Natural killer cell (primary cell): ENCODE data around the gene HOXD10. TPM values are rescaled to one million over a fixed set of nuclear protein-coding genes. Genes with fewer than 3 reads are reported as not detected.

Experiments
- ATAC-seq, 3 donors: fragments of 150-1000 bp in 2 of 3; fragments of 200-7000 bp in 1 of 3; cut with Tn5 transposase; 1 replicate in 1 of 3; 2 replicates in 2 of 3; pipeline ENCODE4 v1.10.0; 2021; ENCODE audit warnings: mild to moderate bottlenecking in 2 of 3, moderate library complexity in 2 of 3
- DNase-seq, 2 donors: peaks; one replicate each; pipeline versions ENCODE4 v3.0.0 to v3.0.0-alpha.2; 2013 to 2021; ENCODE audit warnings: mixed read lengths in 1 of 2
- H3K27ac ChIP-seq: one replicate; pipeline ENCODE4 v1.5.1; 2013; ENCODE audit warnings: mild to moderate bottlenecking, low read length
- H3K27me3 ChIP-seq: one replicate; pipeline ENCODE4 v1.6.1; 2013; ENCODE audit warnings: low read length; ENCODE audit not compliant: control insufficient read depth, insufficient read depth
- H3K36me3 ChIP-seq: one replicate; pipeline ENCODE4 v1.6.1; 2013; ENCODE audit warnings: low read length; ENCODE audit not compliant: control insufficient read depth, insufficient read depth
- H3K4me1 ChIP-seq: one replicate; pipeline ENCODE4 v1.6.1; 2013; ENCODE audit warnings: low read length; ENCODE audit not compliant: control insufficient read depth, insufficient read depth
- H3K4me3 ChIP-seq: one replicate; pipeline ENCODE4 v1.5.1; 2013; ENCODE audit warnings: low read length
- H3K9me3 ChIP-seq: one replicate; pipeline ENCODE4 v1.6.1; 2013; ENCODE audit warnings: low read length; ENCODE audit not compliant: control insufficient read depth, insufficient read depth
- H3K27ac Mint-ChIP-seq, 2 donors: one replicate each; pipeline ENCODE4 v1.8.0; 2022; ENCODE audit warnings: mild to moderate bottlenecking in 2 of 2, mixed read lengths in 2 of 2, moderate library complexity in 1 of 2
- H3K27me3 Mint-ChIP-seq, 2 donors: one replicate each; pipeline ENCODE4 v1.8.0; 2022; ENCODE audit warnings: low read depth in 2 of 2, mixed read lengths in 2 of 2
- H3K36me3 Mint-ChIP-seq: one replicate; pipeline ENCODE4 v1.8.0; 2022; ENCODE audit warnings: mixed read lengths
- H3K4me1 Mint-ChIP-seq, 2 donors: one replicate each; pipeline ENCODE4 v1.8.0; 2022; ENCODE audit warnings: mixed read lengths in 2 of 2
- H3K4me3 Mint-ChIP-seq: one replicate; pipeline ENCODE4 v1.8.0; 2022; ENCODE audit warnings: mild to moderate bottlenecking, moderate library complexity, mixed read lengths
- H3K9me3 Mint-ChIP-seq, 2 donors: one replicate each; pipeline ENCODE4 v1.8.0; 2022; ENCODE audit warnings: mixed read lengths in 2 of 2
- WGBS: methylation state at CpG from one replicate; pipeline ENCODE4 v1.1.7; 2013; ENCODE audit warnings: missing lambda C conversion rate; ENCODE audit not compliant: insufficient coverage; 5-methylcytosine and 5-hydroxymethylcytosine counted together
- intact Hi-C: fragments of 100-400 bp; cut with micrococcal nuclease; formaldehyde crosslinking; loops from one replicate; pipeline ENCODE4 v1.14.2; 2022
- total RNA-seq, 4 donors: library from RNA; stranded (reverse); fragments of 120-200 nt in 1 of 4; gene quantifications; one replicate each; pipeline versions ENCODE4 v1.2.3 to v1.2.4, GENCODE V29; 2013 to 2022
- TF ChIP-seq, protein P1 (sequence below): fragments of 200-600 bp; IDR thresholded peaks from one replicate; pipeline ENCODE4 v1.8.0; 2022; ENCODE audit warnings: antibody characterized with exemption

HOXD10 gene
- total RNA-seq, 3 donors from 2014 or later (not counting 1 experiment from before 2014, with no cell fraction given): not detected

DNA sequence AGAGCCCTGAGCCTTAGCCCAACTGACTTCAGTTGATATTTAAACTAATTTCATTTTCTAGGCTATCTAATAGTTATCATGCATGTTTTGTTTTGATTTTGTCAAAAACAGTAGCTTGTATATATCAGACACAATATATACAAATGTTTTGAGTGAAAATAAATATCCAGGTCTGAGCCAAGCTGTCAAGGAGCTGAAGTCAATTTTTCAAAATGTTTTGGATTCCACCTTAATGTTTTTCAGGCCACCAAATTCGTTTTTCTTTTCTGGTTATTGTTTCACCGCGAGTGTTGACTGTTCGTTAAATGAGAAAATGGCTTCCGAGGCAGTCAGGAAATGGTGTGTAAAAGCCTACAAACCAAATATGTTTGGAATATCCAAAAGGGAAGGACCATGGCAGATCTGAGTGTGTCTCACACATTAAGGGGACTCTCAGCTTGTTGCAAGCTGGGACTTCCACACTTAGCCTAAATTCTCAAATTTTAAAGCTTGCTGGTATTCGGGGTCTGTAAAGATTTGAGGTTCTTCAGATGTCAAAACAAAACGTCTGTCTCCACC is 14.2 kb upstream of the HOXD10 start:
- H3K36me3 ChIP-seq: no peaks in the 10 kb centered on the region
- TF ChIP-seq, protein P1, sequence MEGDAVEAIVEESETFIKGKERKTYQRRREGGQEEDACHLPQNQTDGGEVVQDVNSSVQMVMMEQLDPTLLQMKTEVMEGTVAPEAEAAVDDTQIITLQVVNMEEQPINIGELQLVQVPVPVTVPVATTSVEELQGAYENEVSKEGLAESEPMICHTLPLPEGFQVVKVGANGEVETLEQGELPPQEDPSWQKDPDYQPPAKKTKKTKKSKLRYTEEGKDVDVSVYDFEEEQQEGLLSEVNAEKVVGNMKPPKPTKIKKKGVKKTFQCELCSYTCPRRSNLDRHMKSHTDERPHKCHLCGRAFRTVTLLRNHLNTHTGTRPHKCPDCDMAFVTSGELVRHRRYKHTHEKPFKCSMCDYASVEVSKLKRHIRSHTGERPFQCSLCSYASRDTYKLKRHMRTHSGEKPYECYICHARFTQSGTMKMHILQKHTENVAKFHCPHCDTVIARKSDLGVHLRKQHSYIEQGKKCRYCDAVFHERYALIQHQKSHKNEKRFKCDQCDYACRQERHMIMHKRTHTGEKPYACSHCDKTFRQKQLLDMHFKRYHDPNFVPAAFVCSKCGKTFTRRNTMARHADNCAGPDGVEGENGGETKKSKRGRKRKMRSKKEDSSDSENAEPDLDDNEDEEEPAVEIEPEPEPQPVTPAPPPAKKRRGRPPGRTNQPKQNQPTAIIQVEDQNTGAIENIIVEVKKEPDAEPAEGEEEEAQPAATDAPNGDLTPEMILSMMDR: no peak
- peaks cover 7 to 29% of the 10 kb centered on the region in 2 donors for H3K4me1 Mint-ChIP-seq
- no peaks in the 10 kb centered on the region for H3K36me3 Mint-ChIP-seq
- H3K27me3 Mint-ChIP-seq: peaks cover 73 to 83% of the 10 kb centered on the region in 2 donors
- H3K9me3 Mint-ChIP-seq: no peaks in the 10 kb centered on the region
- 10% methylated on average over 7 of the region's 7 CpGs for WGBS
- H3K27ac ChIP-seq: no peak overlapping the region
- intact Hi-C loops: no loop called here
- DNase-seq: no peak
- ATAC-seq: no peak
- H3K9me3 ChIP-seq: peaks cover 4% of the 10 kb centered on the region
- H3K4me3 Mint-ChIP-seq: no peak overlapping the region
- peaks cover 10% of the 10 kb centered on the region for H3K4me1 ChIP-seq
- peaks cover 86% of the 10 kb centered on the region for H3K27me3 ChIP-seq
- no peak overlapping the region for H3K27ac Mint-ChIP-seq
- no peak overlapping the region for H3K4me3 ChIP-seq

DNA sequence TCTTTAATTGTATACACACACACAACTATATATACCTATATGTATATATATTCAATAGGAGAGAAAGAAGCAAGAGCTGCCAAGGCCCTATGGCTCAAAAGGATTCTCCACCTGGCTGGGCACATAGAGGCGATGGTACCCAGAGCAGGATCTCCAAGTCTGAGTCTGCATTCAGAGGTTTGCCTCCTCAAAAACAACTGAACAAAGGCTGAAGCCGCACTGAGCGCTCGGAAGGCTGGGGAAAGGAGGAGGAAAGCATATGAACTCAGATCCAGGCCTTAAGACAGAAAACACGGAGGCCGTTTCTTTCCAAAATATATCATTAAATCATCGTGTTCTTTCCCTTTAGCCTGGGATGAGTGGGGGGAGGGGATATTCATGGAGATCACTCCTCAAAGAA is 13.4 kb upstream of the HOXD10 start:
- no peak overlapping the region for H3K27ac ChIP-seq
- TF ChIP-seq, protein P1: no peak
- Mint-ChIP-seq H3K9me3 (no peaks in the 10 kb centered on the region), H3K27ac (no peak overlapping the region), H3K27me3 (peaks cover 65 to 75% of the 10 kb centered on the region in 2 donors), H3K36me3 (no peaks in the 10 kb centered on the region), H3K4me1 (peaks cover 0 to 22% of the 10 kb centered on the region in 2 donors), H3K4me3 (no peak overlapping the region)
- DNase-seq: no peak
- WGBS: 27% methylated on average over 4 of the region's 7 CpGs
- intact Hi-C loops: no loop called here
- no peak overlapping the region for H3K4me3 ChIP-seq
- ATAC-seq: no peak
- peaks cover 78% of the 10 kb centered on the region for H3K27me3 ChIP-seq
- no peaks in the 10 kb centered on the region for H3K36me3 ChIP-seq
- peaks cover 3% of the 10 kb centered on the region for H3K4me1 ChIP-seq
- peaks cover 4% of the 10 kb centered on the region for H3K9me3 ChIP-seq

DNA sequence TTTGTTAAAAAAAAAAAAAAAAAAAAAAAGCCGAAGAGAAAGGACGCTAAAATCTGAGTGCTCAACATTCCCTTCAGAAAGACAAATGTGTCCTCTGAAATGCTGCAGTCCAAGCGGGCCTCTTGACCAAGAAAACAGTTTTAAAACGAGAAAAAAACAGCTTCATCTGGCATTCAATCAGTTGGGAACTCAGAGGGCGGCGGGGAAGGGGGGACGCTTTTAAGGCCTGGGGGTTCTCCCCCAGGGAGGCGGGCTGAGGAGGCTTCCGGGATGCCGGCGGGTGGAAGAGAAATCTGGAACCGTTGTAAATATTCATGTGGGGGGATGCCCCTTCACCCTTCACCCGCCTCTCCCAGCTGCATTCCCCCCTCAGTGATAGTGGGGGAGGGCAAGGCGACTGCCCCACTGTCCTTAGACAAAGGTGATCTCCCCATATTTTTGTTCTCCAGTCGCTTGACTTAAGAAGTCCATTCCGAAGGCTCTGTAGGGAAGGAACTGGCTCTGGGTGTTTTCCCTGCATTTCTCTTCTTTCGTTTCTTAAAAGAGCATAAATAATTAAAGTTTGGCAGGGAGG is 12.7 kb upstream of the HOXD10 start:
- H3K4me1 Mint-ChIP-seq: peaks cover 0 to 25% of the 10 kb centered on the region in 2 donors
- Histone ChIP-seq H3K36me3 (no peaks in the 10 kb centered on the region), H3K9me3 (peaks cover 4% of the 10 kb centered on the region), H3K27me3 (peaks cover 73% of the 10 kb centered on the region), H3K4me1 (peaks cover 3% of the 10 kb centered on the region), H3K27ac (no peak overlapping the region), H3K4me3 (no peak overlapping the region)
- H3K27me3 Mint-ChIP-seq: peaks cover 68 to 73% of the 10 kb centered on the region in 2 donors
- no peaks in the 10 kb centered on the region for H3K36me3 Mint-ChIP-seq
- no peak for DNase-seq
- H3K27ac Mint-ChIP-seq: no peak overlapping the region
- intact Hi-C loops: no loop called here
- no peak overlapping the region for H3K4me3 Mint-ChIP-seq
- WGBS: 9% methylated on average over 10 of the region's 17 CpGs
- no peaks in the 10 kb centered on the region for H3K9me3 Mint-ChIP-seq
- TF ChIP-seq, protein P1: no peak
- no peak for ATAC-seq
